GM12878 (cell line): ENCODE data around the gene FGF12. TPM values are rescaled to one million over a fixed set of nuclear protein-coding genes. Genes with fewer than 3 reads are reported as not detected.

Experiments used
- ATAC-seq: fragments of 200-7000 bp; cut with Tn5 transposase; 3 replicates; pipeline ENCODE4 v1.9.1; 2020; ENCODE audit warnings: mild to moderate bottlenecking, moderate library complexity
- BruUV-seq: library from RNA; stranded (reverse); fragments of 400-500 nt; replicated peaks from 2 replicates; lab custom pipeline; 2021; lab: Mats Ljungman, UMichigan
- CTCF ChIA-PET: fragments of 300-600 bp; sonication (Branson Sonifier 250); formaldehyde crosslinking; extraction: SDS; loops from one replicate; lab custom pipeline; 2021; ENCODE audit warnings: inconsistent platforms; lab: Yijun Ruan, JAX
- POLR2A ChIA-PET: fragments of 350-600 bp; formaldehyde crosslinking; extraction: SDS; loops from one replicate; lab custom pipeline; 2021; ENCODE audit warnings: inconsistent platforms; lab: Charles Lee
- RAD21 ChIA-PET: fragments of 300-600 bp; sonication (Branson Sonifier 250); formaldehyde crosslinking; loops from one replicate; lab custom pipeline; 2023; ENCODE audit warnings: antibody characterized with exemption; ENCODE audit not compliant: unreplicated experiment; lab: Charles Lee
- SMC1A ChIA-PET: fragments of 300-600 bp; sonication (Branson Sonifier 250); formaldehyde crosslinking; loops from one replicate; lab custom pipeline; 2023; ENCODE audit not compliant: unreplicated experiment, uncharacterized antibody; lab: Charles Lee
- DNase-seq: peaks from one replicate; pipeline ENCODE4 v3.0.0-alpha.2; 2011; ENCODE audit warnings: low read depth, low spot score
- FAIRE-seq: peaks from 3 replicates; lab custom pipeline; 2011; peaks lifted over from hg19 to GRCh38; lab: Jason Lieb, UNC
- H2AFZ ChIP-seq: 2 replicates; pipeline ENCODE4 v1.6.0; 2011; ENCODE audit warnings: low read depth, low read length, control low read depth; ENCODE audit not compliant: control insufficient read depth
- H3K27ac ChIP-seq: 2 replicates; pipeline ENCODE4 v1.5.1; 2011; ENCODE audit warnings: control low read depth; ENCODE audit not compliant: control insufficient read depth, insufficient read depth
- H3K27me3 ChIP-seq, 2 experiments: replicated peaks in 1 of 2; 2 replicates each; pipeline versions ENCODE4 v1.6.0 to v1.6.1; 2011; ENCODE audit warnings: low read length in 1 of 2; ENCODE audit not compliant: control insufficient read depth in 2 of 2, insufficient read depth in 2 of 2
- H3K36me3 ChIP-seq, 2 experiments: 2 replicates each; pipeline ENCODE4 v1.5.1; 2011; ENCODE audit warnings: low read length in 1 of 2; ENCODE audit not compliant: control insufficient read depth in 2 of 2, insufficient read depth in 2 of 2
- H3K4me1 ChIP-seq: 2 replicates; pipeline ENCODE4 v1.6.1; 2011; ENCODE audit warnings: mild to moderate bottlenecking, low read length, moderate library complexity, mixed read lengths; ENCODE audit not compliant: control insufficient read depth, insufficient read depth
- H3K4me2 ChIP-seq: 2 replicates; pipeline ENCODE4 v1.6.0; 2011; ENCODE audit warnings: control low read depth; ENCODE audit not compliant: control insufficient read depth, insufficient read depth
- H3K4me3 ChIP-seq: fragments of 200-600 bp; sonication (generic); 2 replicates; pipeline ENCODE4 v1.5.1; 2016
- H3K79me2 ChIP-seq: 2 replicates; pipeline ENCODE4 v1.6.0; 2011; ENCODE audit warnings: low read length; ENCODE audit not compliant: control insufficient read depth, insufficient read depth
- H3K9ac ChIP-seq: 2 replicates; pipeline ENCODE4 v1.8.0; 2011; ENCODE audit warnings: low read length, control low read depth, mixed read lengths; ENCODE audit not compliant: control insufficient read depth, insufficient read depth
- H3K9me3 ChIP-seq: replicated peaks from 3 replicates; pipeline ENCODE4 v1.5.1; 2011; ENCODE audit warnings: mild to moderate bottlenecking, low read length; ENCODE audit not compliant: control insufficient read depth, insufficient read depth
- H4K20me1 ChIP-seq: 2 replicates; pipeline ENCODE4 v1.6.0; 2011; ENCODE audit not compliant: control insufficient read depth, insufficient read depth
- ATF3 ChIP-seq: IDR thresholded peaks from 2 replicates; pipeline ENCODE4 v1.6.1; 2011; ENCODE audit warnings: low read depth, mild to moderate bottlenecking, low read length, moderate library complexity, borderline replicate concordance; ENCODE audit errors: extremely low read depth
- CBX5 ChIP-seq: sonication (generic); IDR thresholded peaks from 2 replicates; pipeline ENCODE4 v1.6.1; 2016; ENCODE audit warnings: low read depth, moderate library complexity, mild to moderate bottlenecking, inconsistent platforms
- HCFC1 ChIP-seq: fragments of 150-350 bp; IDR thresholded peaks from 2 replicates; pipeline ENCODE4 v1.6.1; 2014; ENCODE audit warnings: low read length
- HDAC2 ChIP-seq: fragments of 200-600 bp; sonication (generic); IDR thresholded peaks from 2 replicates; pipeline ENCODE4 v1.6.1; 2017
- IKZF1 ChIP-seq: fragments of 450-650 bp; conservative IDR thresholded peaks from 2 replicates; pipeline ENCODE4 v1.6.1; 2017; ENCODE audit warnings: antibody characterized with exemption, mild to moderate bottlenecking
- MEF2B ChIP-seq: fragments of 450-650 bp; IDR thresholded peaks from 2 replicates; pipeline ENCODE4 v1.6.1; 2018; ENCODE audit warnings: mild to moderate bottlenecking, moderate library complexity; ENCODE audit not compliant: partially characterized antibody, poor library complexity, severe bottlenecking
- MLLT1 ChIP-seq: fragments of 450-650 bp; IDR thresholded peaks from 2 replicates; pipeline ENCODE4 v1.6.1; 2016; ENCODE audit warnings: mild to moderate bottlenecking
- SIX5 ChIP-seq: IDR thresholded peaks from 2 replicates; pipeline ENCODE4 v1.6.1; 2011; ENCODE audit warnings: mild to moderate bottlenecking, low read depth, low read length, moderate library complexity; ENCODE audit not compliant: severe bottlenecking
- STAT1 ChIP-seq: fragments of 450-650 bp; conservative IDR thresholded peaks from 2 replicates; pipeline ENCODE4 v1.6.1; 2014; ENCODE audit warnings: antibody characterized with exemption, mild to moderate bottlenecking
- ZNF24 ChIP-seq: fragments of 450-650 bp; IDR thresholded peaks from 2 replicates; pipeline ENCODE4 v1.6.1; 2017; ENCODE audit warnings: antibody characterized with exemption, mild to moderate bottlenecking
- ZNF274 ChIP-seq: IDR thresholded peaks from one replicate; pipeline ENCODE4 v1.8.0; 2011; ENCODE audit not compliant: insufficient read length, insufficient read depth
- ZNF622 ChIP-seq: fragments of 450-650 bp; IDR thresholded peaks from 2 replicates; pipeline ENCODE4 v1.6.1; 2017; ENCODE audit warnings: mild to moderate bottlenecking, inconsistent platforms
- WGBS: methylation state at CpG from one replicate; pipeline ENCODE4 v1.1.6; 2016; ENCODE audit warnings: low lambda C conversion rate; ENCODE audit not compliant: insufficient replicate concordance, insufficient coverage; ENCODE audit errors: missing lambda C conversion rate; 5-methylcytosine and 5-hydroxymethylcytosine counted together
- in situ Hi-C: fragments of 300-500 bp; cut with MboI; formaldehyde crosslinking; loops from 9 replicates; pipeline ENCODE4 v1.14.3; 2018; ENCODE audit warnings: mixed read lengths
- intact Hi-C: fragments of 100-400 bp; cut with micrococcal nuclease; formaldehyde crosslinking; loops from one replicate; pipeline ENCODE4 v1.14.2; 2022; ENCODE audit not compliant: unreplicated experiment
- polyA plus RNA-seq, 11 experiments: library from polyadenylated mRNA; depleted of rRNA in 4 of 11; unstranded in 6 of 11; stranded (reverse) in 5 of 11; fragments of >200 nt; fragmentation: Nextera tagmentation in 4 of 11; fragmentation: Illumina TruSeq in 1 of 11; extraction: Ambion mirVana in 4 of 11; extraction: Trizol in 1 of 11; gene quantifications; 1 replicate in 1 of 11; 2 replicates in 10 of 11; pipeline versions ENCODE4 v1.2.1 to v1.2.3, GENCODE V29; 2011 to 2016; ENCODE audit warnings: inconsistent platforms in 2 of 11, missing spikeins in 2 of 11, low read depth in 1 of 11
- total RNA-seq, 4 experiments: library from RNA; depleted of rRNA in 3 of 4; stranded (reverse); fragments of >200 nt in 3 of 4; fragmentation: Illumina TruSeq in 1 of 4; extraction: Trizol in 1 of 4; gene quantifications; 2 replicates each; pipeline versions ENCODE4 v1.2.1 to v1.2.3, GENCODE V29; 2013 to 2021

FGF12 gene
- total and polyA plus RNA-seq, 10 of the 15 experiments (the other 5 are each of a cell fraction or from before 2014, with no cell fraction given), result 0.03 to 0.43 (median 0.13) TPM; not detected in 7

GRCh38 chr3:192710366-192710765 lies 17.0 kb downstream of the FGF12 start:
- SMC1A ChIA-PET, result no interaction called here
- no peak overlapping the region for H3K4me2 ChIP-seq
- BruUV-seq, result no TSS peak

More at GRCh38 chr3:192710366-192710765, 17.0 kb downstream of the FGF12 start:
- DNase-seq, result no peak
- no peak overlapping the region for H3K27ac ChIP-seq
- no peak for ATAC-seq
- no peak for TF ChIP-seq STAT1
- no peak for TF ChIP-seq IKZF1
- no peak for TF ChIP-seq CBX5
- no peak for TF ChIP-seq MLLT1
- TF ChIP-seq MEF2B, result no peak
- no peak for TF ChIP-seq ZNF274
- TF ChIP-seq ATF3, result no peak
- no peak for TF ChIP-seq HCFC1
- no peak for TF ChIP-seq SIX5
- no peak for TF ChIP-seq ZNF622
- no peak for TF ChIP-seq HDAC2
- TF ChIP-seq ZNF24, result no peak
- TF ChIP-seq, all 136 proteins: peak for 0
- WGBS, result 0% methylated on average over 1 of the region's 1 CpG
- no peak overlapping the region for H3K4me3 ChIP-seq
- no peaks in the 10 kb centered on the region for H4K20me1 ChIP-seq
- no peak overlapping the region for H2AFZ ChIP-seq
- intact Hi-C loops (no loop called here), in situ Hi-C loops (no loop called here)
- H3K79me2 ChIP-seq, result no peaks in the 10 kb centered on the region
- no peaks in the 10 kb centered on the region for H3K36me3 ChIP-seq
- ChIA-PET POLR2A (no interaction called here), RAD21 (no interaction called here), CTCF (interaction anchor here (2.2 kb wide), 1 partner anchor 14 kb away, joined by 5 read pairs; no protein-coding TSS in a partner anchor)
- H3K9ac ChIP-seq, result no peak overlapping the region
- no peak for FAIRE-seq
- H3K27me3 ChIP-seq, result no peaks in the 10 kb centered on the region
- H3K9me3 ChIP-seq, result no peaks in the 10 kb centered on the region
- no peaks in the 10 kb centered on the region for H3K4me1 ChIP-seq
